T-helper 17 cell (primary cell): Measurements from ENCODE around the gene METTL17. TPM values are rescaled to one million over a fixed set of nuclear protein-coding genes. Genes with fewer than 3 reads are reported as not detected.
"Not testable (repeated sequence)": the region's sequence is repeated elsewhere in the genome, so short reads cannot be mapped to it uniquely, and the experiment has no call there.

Experiments used
- ATAC-seq: fragments of 150-1000 bp; cut with Tn5 transposase; 2 replicates; pipeline ENCODE4 v1.10.0; 2021; ENCODE audit warnings: mild to moderate bottlenecking, moderate library complexity
- DNase-seq, 3 donors: peaks; one replicate each; pipeline versions ENCODE4 v3.0.0 to v3.0.0-alpha.2; 2020 to 2021
- H3K9me3 ChIP-seq: one replicate; pipeline ENCODE4 v1.7.0; 2013; ENCODE audit warnings: low read length, mild to moderate bottlenecking; ENCODE audit not compliant: control insufficient read depth, poor library complexity, severe bottlenecking
- H3K27ac Mint-ChIP-seq: one replicate; pipeline ENCODE4 v1.8.0; 2022; ENCODE audit warnings: mild to moderate bottlenecking, moderate library complexity, mixed read lengths
- H3K27me3 Mint-ChIP-seq: one replicate; pipeline ENCODE4 v1.8.0; 2022; ENCODE audit warnings: mixed read lengths
- H3K36me3 Mint-ChIP-seq: one replicate; pipeline ENCODE4 v1.8.0; 2022; ENCODE audit warnings: low read depth, mixed read lengths
- H3K4me1 Mint-ChIP-seq: one replicate; pipeline ENCODE4 v1.8.0; 2022; ENCODE audit warnings: mild to moderate bottlenecking, mixed read lengths
- H3K4me3 Mint-ChIP-seq: one replicate; pipeline ENCODE4 v1.8.0; 2022; ENCODE audit warnings: mild to moderate bottlenecking, moderate library complexity, mixed read lengths
- total RNA-seq, 4 donors: library from RNA in 2 of 4; stranded (reverse) in 2 of 4; gene quantifications; one replicate each; pipeline ENCODE4 v1.2.3 and lab custom pipeline; 2022 to 2026

Gene METTL17
- total RNA-seq, 2 donors from 2014 or later, result 76.6 to 91.2 TPM

DNA sequence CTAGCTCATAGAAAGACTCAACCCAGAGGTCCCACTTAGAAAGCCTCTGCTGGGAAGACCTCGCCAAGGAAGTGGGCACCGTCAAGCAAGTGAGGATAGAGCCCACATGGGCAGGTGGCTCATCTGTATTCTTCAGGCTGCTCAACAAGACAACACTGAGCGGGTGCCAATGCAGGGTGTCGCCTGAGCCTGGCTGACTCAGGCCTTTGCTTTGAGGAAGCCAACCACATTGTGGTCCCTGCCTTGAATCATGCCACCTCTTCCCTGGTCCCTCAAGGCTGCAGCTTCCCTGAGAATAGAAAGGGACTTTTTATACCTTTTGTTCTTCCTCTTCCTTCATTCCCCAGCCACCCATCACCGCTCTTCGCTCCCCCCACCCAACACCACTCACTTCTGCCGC lies 47.0 kb downstream of the METTL17 start:
- DNase-seq (no peak), ATAC-seq (no peak)
- H3K9me3 ChIP-seq, result no peaks in the 10 kb centered on the region
- no peak overlapping the region for H3K27ac Mint-ChIP-seq
- peaks cover 2% of the 10 kb centered on the region for H3K36me3 Mint-ChIP-seq
- no peak overlapping the region for H3K4me3 Mint-ChIP-seq
- peaks cover 6% of the 10 kb centered on the region for H3K4me1 Mint-ChIP-seq
- H3K27me3 Mint-ChIP-seq, result peaks cover 20% of the 10 kb centered on the region

- DNase-seq, result no peak
- H3K27ac Mint-ChIP-seq, result no peak overlapping the region
- no peak overlapping the region for H3K4me3 Mint-ChIP-seq
- H3K4me1 Mint-ChIP-seq, result peaks cover 7% of the 10 kb centered on the region
- H3K36me3 Mint-ChIP-seq, result peaks cover 2% of the 10 kb centered on the region
- no peak for ATAC-seq
- H3K9me3 ChIP-seq, result no peaks in the 10 kb centered on the region
- H3K27me3 Mint-ChIP-seq, result peaks cover 20% of the 10 kb centered on the region
Observed at GRCh38 chr14:21037156-21037555, 47.4 kb downstream of the METTL17 start.

DNA sequence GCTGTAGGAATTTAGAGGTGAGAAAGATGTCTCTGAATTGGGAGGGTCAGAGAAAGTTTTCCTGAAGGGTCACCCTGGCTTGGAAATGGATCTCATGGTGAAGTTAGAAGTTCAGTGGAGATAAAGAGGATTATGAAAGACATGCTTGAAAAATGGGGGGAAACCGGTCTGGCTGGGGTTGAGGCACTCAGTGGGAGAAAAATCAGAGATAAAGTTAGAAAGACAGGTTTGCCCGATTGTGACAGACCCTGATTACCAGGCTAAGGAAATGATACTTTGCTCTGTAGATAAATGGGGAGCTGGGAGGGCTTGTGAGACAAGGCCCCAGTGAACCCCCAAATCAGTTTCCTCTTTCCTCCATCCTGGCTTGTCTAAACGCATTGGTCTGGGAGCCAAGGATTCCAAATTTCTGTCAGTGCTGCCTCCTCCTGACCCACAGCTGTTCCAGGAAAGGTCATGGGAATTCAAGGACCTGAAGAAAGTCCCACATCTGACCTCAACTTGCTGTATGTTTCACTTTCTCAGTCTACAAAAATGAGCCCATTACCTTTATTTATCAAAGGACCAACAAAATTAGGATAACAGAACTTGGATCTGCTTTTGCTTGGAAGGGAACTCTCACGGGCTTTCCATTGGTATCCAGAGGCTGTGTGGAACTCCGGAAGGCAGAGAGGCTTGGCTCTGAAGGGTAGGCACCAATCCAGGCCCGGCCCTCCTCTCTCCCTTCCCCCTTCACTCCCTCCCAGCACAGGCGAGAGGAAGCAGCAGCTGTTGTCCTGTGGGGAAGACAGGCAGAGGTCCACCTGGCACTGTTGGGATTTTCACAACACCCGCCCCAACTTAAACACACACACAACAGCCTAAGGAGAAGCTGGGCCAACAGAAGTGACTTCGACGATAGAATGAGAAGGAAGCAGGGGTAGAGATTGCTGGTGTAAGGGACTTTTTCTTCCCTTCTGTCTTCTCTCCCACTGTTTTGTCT lies 49.0 kb downstream of the METTL17 start:
- H3K27ac Mint-ChIP-seq, result no peak overlapping the region
- no peak for ATAC-seq
- DNase-seq, result no peak
- H3K36me3 Mint-ChIP-seq, result peaks cover 4% of the 10 kb centered on the region
- no peak overlapping the region for H3K4me3 Mint-ChIP-seq
- H3K9me3 ChIP-seq, result no peaks in the 10 kb centered on the region
- H3K4me1 Mint-ChIP-seq, result peaks cover 21% of the 10 kb centered on the region
- peaks cover 15% of the 10 kb centered on the region for H3K27me3 Mint-ChIP-seq

- DNase-seq (no peak), ATAC-seq (peak; percentile 63)
- Mint-ChIP-seq H3K36me3 (peaks cover 4% of the 10 kb centered on the region), H3K4me1 (peaks cover 29% of the 10 kb centered on the region), H3K4me3 (no peak overlapping the region), H3K27me3 (peaks cover 20% of the 10 kb centered on the region), H3K27ac (no peak overlapping the region)
- H3K9me3 ChIP-seq, result no peaks in the 10 kb centered on the region
Observed at GRCh38 chr14:21039585-21040369, 50.0 kb downstream of the METTL17 start.

DNA sequence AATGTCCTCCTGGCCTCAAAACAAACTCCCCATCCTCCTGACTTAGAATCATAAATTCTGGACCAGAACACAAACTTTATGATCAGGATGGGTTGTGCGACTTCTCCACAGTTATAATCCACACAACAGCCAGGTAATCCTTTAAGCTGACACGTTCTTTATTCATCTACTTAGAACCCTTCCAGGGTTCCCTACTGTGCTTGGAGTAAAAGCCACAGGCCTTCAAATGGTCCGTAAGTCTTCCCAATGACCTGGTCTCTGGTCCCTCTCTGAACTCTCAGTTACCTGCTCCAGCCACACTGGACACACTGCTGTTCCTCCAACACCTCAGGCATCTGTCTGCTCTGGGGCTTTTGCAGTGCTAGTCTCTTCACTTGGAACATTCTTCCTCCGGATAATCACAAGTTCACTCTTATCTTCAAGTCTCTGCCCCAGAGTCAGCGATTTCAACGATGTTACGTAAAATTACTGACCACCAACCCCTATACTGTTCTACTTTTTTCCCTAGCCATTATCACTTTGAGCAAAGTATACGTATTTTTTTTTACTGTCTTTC lies 50.7 kb downstream of the METTL17 start:
- H3K9me3 ChIP-seq, result no peaks in the 10 kb centered on the region
- DNase-seq, result no peak
- Mint-ChIP-seq H3K4me3 (no peak overlapping the region), H3K27me3 (peaks cover 21% of the 10 kb centered on the region), H3K36me3 (peaks cover 4% of the 10 kb centered on the region), H3K27ac (no peak overlapping the region), H3K4me1 (peaks cover 34% of the 10 kb centered on the region)
- ATAC-seq, result no peak

- Mint-ChIP-seq H3K27me3 (peaks cover 17% of the 10 kb centered on the region), H3K4me1 (peaks cover 34% of the 10 kb centered on the region)
- not testable (repeated sequence) for H3K36me3 Mint-ChIP-seq, DNase-seq, H3K9me3 ChIP-seq, H3K27ac Mint-ChIP-seq, ATAC-seq, H3K4me3 Mint-ChIP-seq
Observed at GRCh38 chr14:21040941-21041340, 51.2 kb downstream of the METTL17 start.

DNA sequence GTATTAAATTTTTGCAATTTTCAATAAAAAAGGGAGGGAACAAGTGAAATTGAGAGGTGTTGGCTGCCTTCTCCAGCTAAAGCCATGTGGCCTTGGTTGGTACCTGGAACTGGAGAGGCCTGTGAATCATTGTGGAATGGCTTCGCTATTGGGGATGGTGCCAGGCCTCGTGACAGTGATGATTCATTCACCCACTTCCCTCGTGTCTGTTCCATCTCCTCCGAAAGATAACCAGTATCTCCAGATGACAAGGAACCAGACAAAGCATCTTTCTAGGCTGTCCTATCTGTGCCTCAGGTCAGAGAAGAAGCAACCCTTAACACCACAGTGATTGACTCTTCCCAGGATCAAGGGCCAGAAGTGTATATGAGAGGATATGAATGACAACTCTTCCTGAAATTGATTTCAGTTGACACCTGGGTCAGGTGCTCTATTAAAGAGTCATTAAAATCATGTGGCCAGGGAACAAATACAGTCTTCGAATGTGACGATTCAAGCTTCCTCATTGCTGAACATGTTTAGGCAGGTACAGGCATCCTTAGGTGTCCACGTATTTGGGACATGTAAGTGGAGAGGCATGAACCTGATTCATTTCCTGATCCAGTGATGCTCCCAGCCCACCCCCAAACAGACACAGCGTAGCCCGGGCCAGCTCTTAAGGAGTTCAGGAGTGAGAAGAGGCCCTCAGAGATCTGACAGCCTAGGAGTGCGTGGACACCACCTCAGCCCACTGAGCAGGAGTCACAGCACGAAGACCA lies 52.1 kb downstream of the METTL17 start, which contains the start of gene RNASE7:
TSS of gene RNASE7 (plus strand) at position 687 of the 758 bp plus-strand sequence. CDS start 631 bp downstream, outside the sequence.
- no peak within 1 kb of the TSS for H3K4me3 Mint-ChIP-seq
- H3K27ac Mint-ChIP-seq, result peak within 1 kb of the TSS; percentile 92
- H3K27me3 Mint-ChIP-seq, result peaks cover 17% of the 10 kb centered on the region
- no peak for DNase-seq
- H3K36me3 Mint-ChIP-seq, result peaks cover 4% of the 10 kb centered on the region
- H3K9me3 ChIP-seq, result no peaks in the 10 kb centered on the region
- ATAC-seq, result no peak
- peaks cover 34% of the 10 kb centered on the region for H3K4me1 Mint-ChIP-seq

DNA sequence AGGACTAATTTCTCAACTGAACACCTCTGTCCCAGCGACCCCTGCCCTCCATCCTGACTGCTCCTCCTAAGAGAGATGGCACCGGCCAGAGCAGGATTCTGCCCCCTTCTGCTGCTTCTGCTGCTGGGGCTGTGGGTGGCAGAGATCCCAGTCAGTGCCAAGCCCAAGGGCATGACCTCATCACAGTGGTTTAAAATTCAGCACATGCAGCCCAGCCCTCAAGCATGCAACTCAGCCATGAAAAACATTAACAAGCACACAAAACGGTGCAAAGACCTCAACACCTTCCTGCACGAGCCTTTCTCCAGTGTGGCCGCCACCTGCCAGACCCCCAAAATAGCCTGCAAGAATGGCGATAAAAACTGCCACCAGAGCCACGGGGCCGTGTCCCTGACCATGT lies 53.1 kb downstream of the METTL17 start:
- Mint-ChIP-seq H3K4me3 (no peak overlapping the region), H3K27ac (peak overlapping the region; percentile 92), H3K4me1 (peaks cover 34% of the 10 kb centered on the region), H3K36me3 (peaks cover 4% of the 10 kb centered on the region), H3K27me3 (peaks cover 17% of the 10 kb centered on the region)
- no peaks in the 10 kb centered on the region for H3K9me3 ChIP-seq
- ATAC-seq (no peak), DNase-seq (no peak)

GRCh38 chr14:21043387-21043973 lies 53.7 kb downstream of the METTL17 start:
- peaks cover 34% of the 10 kb centered on the region for H3K4me1 Mint-ChIP-seq
- peak overlapping the region; percentile 92 for H3K27ac Mint-ChIP-seq
- peaks cover 4% of the 10 kb centered on the region for H3K36me3 Mint-ChIP-seq
- H3K27me3 Mint-ChIP-seq, result peaks cover 22% of the 10 kb centered on the region
- no peak overlapping the region for H3K4me3 Mint-ChIP-seq
- no peaks in the 10 kb centered on the region for H3K9me3 ChIP-seq
- ATAC-seq (no peak), DNase-seq (no peak)

DNA sequence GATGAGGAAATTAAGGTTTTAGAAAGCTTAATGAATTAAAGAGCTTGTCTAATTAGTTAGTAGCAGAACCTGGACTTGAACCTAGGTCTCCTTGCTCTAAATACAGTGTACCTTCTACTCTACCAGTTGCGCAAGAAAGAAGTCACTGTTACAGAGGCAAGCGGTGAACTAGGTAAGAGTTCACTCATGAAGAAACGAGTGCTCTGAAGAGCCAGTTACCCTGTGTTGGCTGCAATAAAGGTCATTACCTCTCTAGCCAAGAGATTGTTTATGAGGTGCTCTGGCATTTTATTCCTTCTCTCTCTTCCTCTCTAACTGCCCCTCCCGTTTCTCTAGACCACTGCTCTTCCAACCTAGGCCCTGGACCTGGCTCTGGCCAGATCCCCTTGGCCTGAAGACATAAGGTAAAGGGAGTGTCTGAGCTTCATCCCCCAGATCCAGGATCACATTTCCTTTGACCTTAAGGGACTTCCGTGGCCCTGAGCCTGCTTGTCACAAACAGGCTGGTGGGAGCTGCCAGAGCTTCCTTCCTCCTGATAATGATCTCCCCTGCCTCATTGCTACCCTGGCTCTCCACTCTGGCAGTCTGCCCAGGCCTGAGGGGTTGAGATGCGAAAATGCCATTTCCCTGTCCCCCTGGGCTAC lies 54.3 kb downstream of the METTL17 start:
- Mint-ChIP-seq H3K27ac (peak overlapping the region; percentile 92), H3K36me3 (peaks cover 4% of the 10 kb centered on the region), H3K27me3 (peaks cover 25% of the 10 kb centered on the region), H3K4me1 (peaks cover 34% of the 10 kb centered on the region), H3K4me3 (peak overlapping the region; percentile 36)
- DNase-seq, result no peak
- no peaks in the 10 kb centered on the region for H3K9me3 ChIP-seq
- peak; percentile 69 for ATAC-seq
